ENCODE data around the gene HPGDS.
"Not testable (repeated sequence)": the region's sequence is repeated elsewhere in the genome, so short reads cannot be mapped to it uniquely, and the experiment has no call there.

The HPGDS gene

GRCh38 chr4:94357624-94358023 is 15.0 kb upstream of the HPGDS start:
- DNase-seq (ENCODE audit: low read depth) = no peak

GRCh38 chr4:94356444-94356843 is 13.8 kb upstream of the HPGDS start:
- DNase-seq (ENCODE audit: low read depth) = no peak

DNA sequence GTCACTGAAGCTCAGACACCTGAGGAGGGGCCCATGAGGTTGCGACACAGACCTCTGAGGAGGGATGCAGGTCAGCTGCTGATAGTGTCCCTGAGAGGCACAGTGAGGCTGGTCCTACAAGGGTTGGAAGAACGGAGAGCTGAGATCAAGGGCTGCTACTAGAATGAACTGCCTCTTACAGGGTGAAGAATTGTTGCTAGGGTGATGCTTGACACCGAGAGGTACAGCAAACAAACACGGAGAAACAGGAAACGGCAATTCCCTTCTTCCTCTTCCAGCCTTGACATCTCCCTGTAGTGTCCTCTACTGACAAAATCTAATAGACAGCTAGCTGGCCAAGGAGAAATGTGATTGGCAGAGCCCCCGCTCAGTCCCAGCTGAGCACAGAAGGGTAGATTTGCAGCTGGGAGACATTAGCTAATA is 11.8 kb upstream of the HPGDS start:
- no peak for DNase-seq (ENCODE audit: low read depth)

DNA sequence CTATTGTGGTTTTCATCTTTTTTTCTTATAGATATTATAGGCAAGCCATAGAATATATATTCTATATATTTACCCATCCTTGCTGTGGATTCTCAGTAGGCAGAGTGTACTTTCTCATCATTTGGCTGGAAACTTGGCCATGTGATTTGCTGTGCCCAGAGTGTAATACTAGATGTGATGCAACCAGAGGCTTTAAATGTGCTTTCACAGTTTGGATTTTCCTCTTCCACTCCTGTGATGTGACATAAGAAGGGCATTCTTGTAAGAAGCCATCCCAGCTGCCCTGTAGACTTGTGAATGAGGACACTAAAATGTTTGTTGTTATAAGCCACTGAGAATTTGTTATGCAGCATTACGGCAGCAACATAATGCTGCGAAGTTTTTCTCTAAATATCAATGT is 10.4 kb upstream of the HPGDS start:
- DNase-seq (ENCODE audit: low read depth) = no peak

GRCh38 chr4:94352163-94352562 is 9.5 kb upstream of the HPGDS start:
- DNase-seq (ENCODE audit: low read depth) = no peak

- no peak for DNase-seq (ENCODE audit: low read depth)
Observed at GRCh38 chr4:94351319-94351718, 8.7 kb upstream of the HPGDS start.

GRCh38 chr4:94350095-94350494 is 7.5 kb upstream of the HPGDS start:
- no peak for DNase-seq (ENCODE audit: low read depth)

GRCh38 chr4:94349193-94349592 is 6.6 kb upstream of the HPGDS start:
- DNase-seq (ENCODE audit: low read depth) = no peak

DNA sequence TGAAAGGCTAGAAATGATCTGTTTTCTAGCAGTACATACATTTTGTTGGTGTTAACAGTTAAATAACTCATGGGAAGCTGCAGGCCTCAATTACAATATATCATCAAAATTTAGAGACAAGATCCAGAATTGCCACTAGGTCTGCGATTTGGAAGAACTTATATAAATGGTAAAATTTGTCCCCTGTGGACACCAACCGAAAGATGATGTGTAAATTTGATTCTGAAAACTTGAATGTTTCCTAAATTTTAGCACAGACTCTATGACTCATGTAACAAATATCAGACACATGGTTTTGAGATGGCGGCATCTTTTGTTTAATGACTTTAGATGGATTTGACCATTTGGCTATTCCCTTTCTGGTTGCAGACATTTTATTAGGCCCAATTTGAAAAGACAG is 6.0 kb upstream of the HPGDS start:
- no peak for DNase-seq (ENCODE audit: low read depth)

GRCh38 chr4:94346541-94346940 is 3.9 kb upstream of the HPGDS start:
- DNase-seq (ENCODE audit: low read depth) = no peak

DNA sequence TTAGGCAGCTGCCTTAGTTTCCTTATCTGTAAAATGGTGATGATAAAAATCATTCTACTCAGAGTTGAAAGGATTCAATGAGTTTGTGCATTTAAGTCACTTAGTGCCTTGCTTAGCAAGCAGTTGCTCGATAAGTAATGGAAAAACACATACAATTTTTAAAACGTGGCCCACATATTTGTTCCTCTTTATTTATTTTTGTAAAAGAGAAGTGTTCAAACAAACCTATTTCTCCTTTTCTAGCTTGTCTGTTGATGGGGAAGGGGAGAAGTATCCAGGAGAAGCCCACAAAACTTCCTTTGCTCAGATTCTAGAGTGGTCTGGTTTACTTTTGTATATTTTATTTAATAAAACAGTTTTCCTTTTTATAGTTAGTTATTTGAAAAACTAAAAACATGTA is 3.3 kb upstream of the HPGDS start:
- no peak for DNase-seq (ENCODE audit: low read depth)

- no peak for DNase-seq (ENCODE audit: low read depth)
Observed at GRCh38 chr4:94345266-94345665, 2.6 kb upstream of the HPGDS start.

GRCh38 chr4:94344457-94344856 is 1.8 kb upstream of the HPGDS start:
- DNase-seq (ENCODE audit: low read depth) = no peak

DNA sequence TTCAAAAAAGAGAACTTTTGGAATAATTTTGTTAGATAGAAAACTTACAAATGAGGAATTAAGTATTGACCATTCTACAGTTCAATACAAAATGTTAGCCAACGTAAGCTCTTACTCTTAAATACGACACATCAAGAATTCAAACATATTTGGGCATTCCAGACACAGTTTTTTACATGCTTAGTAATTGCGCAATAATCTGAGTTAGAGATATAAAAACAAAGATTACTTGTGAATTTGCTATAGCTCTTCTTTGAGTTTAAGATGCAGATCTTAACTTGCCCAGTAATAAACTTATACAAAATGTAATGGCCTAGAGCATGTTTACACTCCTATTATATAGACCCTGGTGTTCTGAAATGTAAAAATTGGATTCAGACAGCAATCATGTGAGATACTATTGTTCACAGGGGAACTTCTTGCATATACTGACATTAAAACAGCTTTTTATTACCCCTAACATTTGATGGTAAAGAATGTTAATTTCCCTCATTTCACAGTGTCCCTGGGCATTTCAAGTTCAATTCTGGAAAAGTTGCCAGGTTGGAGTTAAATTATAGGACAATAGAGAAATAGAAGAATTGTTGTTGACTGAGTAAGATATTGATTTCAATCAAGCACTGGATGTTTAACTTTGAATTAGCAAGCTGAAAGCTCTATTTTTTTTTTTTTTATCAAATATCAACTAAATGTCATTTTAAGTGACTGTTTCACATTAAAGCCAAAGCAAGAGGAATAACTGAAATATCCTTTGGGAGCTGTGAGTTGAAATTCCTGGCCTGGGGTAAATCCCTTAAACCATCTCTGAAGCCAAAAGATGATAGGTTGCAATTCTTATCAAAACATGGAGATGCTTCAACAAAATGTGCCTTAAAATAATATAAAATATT is 910 bp downstream of the HPGDS start:
- no peak for DNase-seq (ENCODE audit: low read depth)

DNA sequence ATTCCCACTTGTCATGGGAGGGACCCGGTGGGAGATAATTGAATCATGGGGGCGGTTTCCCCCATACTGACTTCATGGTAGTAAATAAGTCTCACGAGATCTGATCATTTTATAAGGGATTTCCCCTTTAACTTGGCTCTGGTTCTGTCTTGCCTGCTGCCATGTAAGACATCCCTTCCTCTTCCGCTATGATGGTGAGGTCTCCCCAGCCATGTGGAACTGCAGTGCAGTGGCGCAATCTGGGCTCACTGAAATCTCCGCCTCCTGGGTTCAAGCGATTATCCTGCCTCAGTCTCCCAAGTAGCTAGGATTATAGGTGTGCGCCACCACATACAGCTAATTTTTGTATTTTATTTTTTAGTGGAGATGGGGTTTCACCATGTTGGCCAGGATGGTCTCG is 2.9 kb downstream of the HPGDS start:
- DNase-seq (ENCODE audit: low read depth) = no peak

- DNase-seq (ENCODE audit: low read depth) = no peak
Observed at GRCh38 chr4:94338681-94339351, 3.8 kb downstream of the HPGDS start.

DNA sequence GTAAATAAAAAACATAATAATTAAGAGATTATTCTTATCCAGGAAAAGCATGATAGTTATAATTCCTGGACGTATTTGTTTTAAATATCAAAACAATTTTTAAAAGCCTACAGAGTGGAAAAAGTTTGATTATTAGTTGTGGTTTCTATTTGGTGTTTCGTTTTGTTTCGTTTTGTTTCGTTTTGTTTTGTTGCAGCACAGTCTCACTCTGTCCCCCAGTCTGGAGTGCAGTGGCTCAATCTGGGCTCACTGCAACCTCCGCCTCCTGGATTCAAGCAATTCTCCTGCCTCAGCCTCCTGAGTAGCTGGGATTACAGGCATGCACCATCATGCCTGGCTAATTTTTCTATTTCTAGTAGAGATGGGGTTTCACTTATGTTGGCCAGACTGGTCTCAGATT is 5.8 kb downstream of the HPGDS start:
- DNase-seq (ENCODE audit: low read depth) = not testable (repeated sequence)

- DNase-seq (ENCODE audit: low read depth) = no peak
Observed at GRCh38 chr4:94336303-94336702, 6.3 kb downstream of the HPGDS start.

DNA sequence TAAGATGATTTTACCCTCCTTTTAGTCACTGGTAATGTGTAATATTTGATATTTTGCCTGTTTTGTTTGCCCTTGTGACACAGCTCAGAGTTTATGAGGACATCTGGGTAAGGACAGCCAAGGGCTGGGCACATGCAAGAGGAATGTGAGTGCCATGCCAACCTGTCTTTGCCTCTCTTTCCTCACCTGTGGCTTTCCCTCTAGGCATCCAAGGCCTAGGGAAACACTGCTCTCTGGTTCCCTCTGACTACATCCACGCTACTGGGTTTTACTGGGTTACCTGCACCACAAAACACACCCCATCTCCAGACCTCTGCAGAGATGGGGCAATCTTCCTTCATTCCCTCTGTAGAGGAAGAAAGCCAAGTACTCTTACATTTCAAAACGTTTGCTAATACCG is 7.7 kb downstream of the HPGDS start:
- no peak for DNase-seq (ENCODE audit: low read depth)

- DNase-seq (ENCODE audit: low read depth) = peak; percentile 57
Observed at GRCh38 chr4:94334476-94334875, 8.2 kb downstream of the HPGDS start.

DNA sequence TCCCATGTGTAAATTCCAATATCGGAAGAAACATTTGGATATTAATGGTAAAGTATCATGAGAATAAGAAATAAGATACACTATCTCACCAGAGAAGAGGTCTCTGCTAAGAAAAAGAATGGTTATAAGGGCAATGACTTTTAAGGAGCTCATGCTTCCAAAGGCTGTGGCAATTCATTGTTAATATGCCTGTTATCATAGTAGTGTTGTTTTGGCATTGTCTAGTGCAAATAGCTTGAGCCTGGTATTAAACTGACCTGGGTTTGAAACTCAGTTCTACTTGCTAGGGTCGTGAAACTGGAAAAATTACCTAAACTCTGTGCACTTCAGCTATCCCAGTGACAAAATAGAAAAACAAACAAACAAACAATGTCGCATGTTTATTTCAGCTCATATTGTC is 8.8 kb downstream of the HPGDS start:
- DNase-seq (ENCODE audit: low read depth) = no peak

- no peak for DNase-seq (ENCODE audit: low read depth)
Observed at GRCh38 chr4:94332983-94333590, 9.5 kb downstream of the HPGDS start.

GRCh38 chr4:94329933-94330332 is 12.7 kb downstream of the HPGDS start:
- DNase-seq (ENCODE audit: low read depth) = no peak
